Retinal pigment epithelial cell (primary cell): ENCODE data around the gene MCM6.

Experiments
- DNase-seq: peaks from one replicate; pipeline ENCODE4 v3.0.0-alpha.2; 2010; ENCODE audit warnings: low read depth
- H3K4me3 ChIP-seq: 2 replicates; pipeline ENCODE4 v1.5.1; 2011; ENCODE audit warnings: mild to moderate bottlenecking, low read length, control low read depth, moderate library complexity
- CTCF ChIP-seq: conservative IDR thresholded peaks from 2 replicates; pipeline ENCODE4 v1.5.1; 2011; ENCODE audit warnings: low read depth, low read length, control low read depth, inconsistent platforms

Gene MCM6

GRCh38 chr2:135845257-135845656, 31.0 kb downstream of the MCM6 start:
- H3K4me3 ChIP-seq: no peak overlapping the region
- TF ChIP-seq CTCF: no peak
- no peak for DNase-seq

DNA sequence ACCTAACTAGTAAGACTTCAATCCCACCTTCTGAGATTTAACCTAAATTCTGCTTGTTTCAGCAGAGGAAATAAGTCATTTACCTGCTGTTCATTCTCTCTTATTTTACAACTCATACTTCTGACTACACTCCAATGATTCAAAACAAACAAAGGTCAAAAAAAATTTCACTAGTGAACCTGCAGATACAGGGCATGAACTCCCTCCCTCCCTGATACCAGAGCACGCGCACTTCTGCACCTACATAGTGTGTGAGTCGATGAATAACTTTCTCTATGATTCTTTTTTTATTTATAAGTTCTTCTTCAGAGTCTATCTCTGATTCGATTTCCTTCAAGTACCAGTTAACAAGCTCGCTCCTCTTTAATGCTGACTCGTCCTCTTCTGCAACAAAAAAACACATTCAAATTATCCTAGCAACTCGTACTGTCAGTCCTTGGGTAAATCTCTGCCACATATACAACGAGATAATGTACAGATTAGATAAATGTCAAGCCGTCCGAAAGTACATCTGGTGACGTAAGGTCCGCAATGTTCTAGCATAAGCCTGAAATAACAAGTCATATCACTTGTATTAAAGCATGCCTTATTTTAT, 31.8 kb downstream of the MCM6 start:
- DNase-seq: no peak
- H3K4me3 ChIP-seq: no peak overlapping the region
- TF ChIP-seq CTCF: no peak

DNA sequence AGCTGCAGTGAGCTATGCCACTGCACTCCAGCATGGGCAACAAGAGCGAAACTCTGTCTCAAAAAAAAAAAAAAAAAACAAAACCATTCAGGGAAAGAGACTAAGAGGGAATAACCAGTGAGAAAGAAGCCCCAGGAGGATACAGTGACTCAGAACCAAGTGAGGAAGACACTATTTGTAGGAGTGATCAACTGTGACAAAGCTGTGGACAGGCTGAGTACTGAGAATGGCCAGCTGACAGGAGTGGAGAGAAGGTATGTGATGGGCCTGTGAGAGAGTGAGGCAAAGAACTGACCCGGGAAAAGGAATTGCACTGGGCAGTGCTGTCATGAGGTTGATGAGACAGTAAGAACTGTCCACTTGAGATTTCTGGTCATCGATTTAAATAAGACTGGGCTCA, 32.6 kb downstream of the MCM6 start:
- DNase-seq: no peak
- TF ChIP-seq CTCF: no peak
- H3K4me3 ChIP-seq: no peak overlapping the region

DNA sequence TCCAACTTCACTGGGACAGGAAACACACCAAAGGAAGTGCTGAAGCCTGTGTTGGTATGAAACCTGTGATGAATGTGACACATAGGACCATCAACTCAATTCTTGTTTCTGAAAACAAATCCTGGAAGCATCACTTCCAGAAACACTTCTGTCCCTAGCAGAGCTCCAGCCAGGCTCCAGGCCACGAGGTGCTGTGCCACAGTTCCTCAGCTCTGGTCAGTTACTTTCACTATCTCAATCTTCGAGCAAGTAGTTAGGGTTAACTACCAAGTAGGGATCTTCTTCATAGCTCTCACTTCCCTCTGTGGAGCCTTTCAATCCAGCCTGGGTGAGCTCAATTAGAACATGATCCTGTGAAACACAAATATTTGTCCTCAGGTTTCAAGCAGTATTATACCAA, 35.6 kb downstream of the MCM6 start:
- no peak for TF ChIP-seq CTCF
- no peak for DNase-seq
- H3K4me3 ChIP-seq: no peak overlapping the region

DNA sequence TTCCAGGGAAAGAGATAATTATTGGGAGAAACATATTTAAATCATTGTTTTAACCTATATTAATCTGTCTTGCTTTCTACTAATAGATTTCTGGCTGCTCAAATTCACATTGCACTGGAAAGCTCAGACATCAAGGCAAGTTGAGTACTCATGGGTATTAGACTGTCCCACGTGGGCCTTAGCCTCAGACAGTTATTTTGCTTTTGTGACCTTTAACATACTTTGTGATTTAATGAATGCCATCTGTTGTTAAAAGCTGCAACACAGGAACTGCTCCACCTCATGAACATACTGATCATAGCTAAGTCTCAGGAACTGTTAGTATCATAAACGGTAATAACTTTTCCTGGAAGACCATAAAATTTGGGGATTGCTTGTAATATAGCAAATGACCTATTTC, 36.5 kb downstream of the MCM6 start:
- no peak overlapping the region for H3K4me3 ChIP-seq
- peak; percentile 72 for DNase-seq
- TF ChIP-seq CTCF: no peak

DNA sequence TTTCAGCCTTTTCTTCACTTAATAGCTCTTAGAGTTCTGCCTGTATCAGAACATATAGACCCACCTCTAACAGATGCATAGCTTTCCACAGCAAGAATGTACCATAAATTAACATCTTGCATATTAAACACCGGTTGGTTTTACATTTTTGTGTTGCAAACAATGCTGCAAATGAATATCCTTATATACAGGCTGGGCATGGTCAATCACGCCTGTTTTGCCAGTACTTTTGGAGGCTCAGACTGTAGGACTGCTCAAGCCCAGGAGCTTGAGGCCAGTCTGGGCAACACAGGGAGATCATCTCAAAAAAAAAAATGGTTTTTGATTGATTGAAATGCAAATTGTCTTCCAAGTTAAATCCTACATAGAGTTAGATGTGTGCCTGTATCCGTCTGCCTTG, 37.7 kb downstream of the MCM6 start:
- TF ChIP-seq CTCF: no peak
- no peak overlapping the region for H3K4me3 ChIP-seq
- no peak for DNase-seq

- no peak for TF ChIP-seq CTCF
- no peak within 1 kb of the TSS for H3K4me3 ChIP-seq
- no peak for DNase-seq
These were observed 39.5 kb downstream of the MCM6 start, which contains the start of gene LCT for GRCh38 chr2:135836596-135837270. TSS of gene LCT (minus strand) at chr2:135837184. CDS start at chr2:135837169, 15 bp downstream.
